ENCODE data around the gene AGAP1.

Gene AGAP1

GRCh38 chr2:235573331-235574221 lies 79.7 kb downstream of the AGAP1 start:
- no peak for DNase-seq

- no peak for DNase-seq
Observed at GRCh38 chr2:235575431-235575830, 81.6 kb downstream of the AGAP1 start.

- no peak for DNase-seq
Observed at GRCh38 chr2:235575904-235576303, 82.1 kb downstream of the AGAP1 start.

- DNase-seq = no peak
Observed at GRCh38 chr2:235576337-235576910, 82.6 kb downstream of the AGAP1 start.

GRCh38 chr2:235577404-235578330 lies 83.8 kb downstream of the AGAP1 start:
- DNase-seq = no peak

- no peak for DNase-seq
Observed at GRCh38 chr2:235579128-235579527, 85.3 kb downstream of the AGAP1 start.

GRCh38 chr2:235580426-235581157 lies 86.7 kb downstream of the AGAP1 start:
- DNase-seq = no peak

GRCh38 chr2:235582081-235582686 lies 88.3 kb downstream of the AGAP1 start:
- no peak for DNase-seq

GRCh38 chr2:235582729-235583128 lies 88.9 kb downstream of the AGAP1 start:
- no peak for DNase-seq

GRCh38 chr2:235583144-235583543 lies 89.3 kb downstream of the AGAP1 start:
- no peak for DNase-seq

GRCh38 chr2:235583925-235584637 lies 90.2 kb downstream of the AGAP1 start:
- DNase-seq = no peak

- DNase-seq = no peak
Observed at GRCh38 chr2:235584638-235585007, 90.8 kb downstream of the AGAP1 start.

GRCh38 chr2:235587202-235587601 lies 93.4 kb downstream of the AGAP1 start:
- DNase-seq = no peak

- DNase-seq = no peak
Observed at GRCh38 chr2:235588750-235589149, 94.9 kb downstream of the AGAP1 start.

- DNase-seq = no peak
Observed at GRCh38 chr2:235591231-235591730, 97.4 kb downstream of the AGAP1 start.

GRCh38 chr2:235591921-235592320 lies 98.1 kb downstream of the AGAP1 start:
- DNase-seq = no peak

- no peak for DNase-seq
Observed at GRCh38 chr2:235592430-235592829, 98.6 kb downstream of the AGAP1 start.

GRCh38 chr2:235592836-235593235 lies 99.0 kb downstream of the AGAP1 start:
- no peak for DNase-seq

GRCh38 chr2:235594041-235594440 lies 100.2 kb downstream of the AGAP1 start:
- DNase-seq = peak; percentile 8

- DNase-seq = no peak
Observed at GRCh38 chr2:235594964-235595363, 101.1 kb downstream of the AGAP1 start.

- DNase-seq = peak; percentile 12
Observed at GRCh38 chr2:235595422-235596010, 101.7 kb downstream of the AGAP1 start.

All from central memory CD4-positive, alpha-beta T cell (primary cell).